H7 (cell line): ENCODE measurements around the gene TSSK3. TPM values are rescaled to one million over a fixed set of nuclear protein-coding genes. Genes with fewer than 3 reads are reported as not detected.
"Not testable (repeated sequence)": the region's sequence is repeated elsewhere in the genome, so short reads cannot be mapped to it uniquely, and the experiment has no call there.

Experiments
- DNase-seq: peaks from one replicate; pipeline ENCODE4 v3.0.0; 2012
- H3K27me3 ChIP-seq: 2 replicates; pipeline ENCODE4 v1.6.0; 2011; ENCODE audit warnings: mild to moderate bottlenecking, low read length; ENCODE audit not compliant: control insufficient read depth, insufficient read depth
- H3K36me3 ChIP-seq: replicated peaks from 2 replicates; pipeline ENCODE4 v1.5.1; 2011; ENCODE audit warnings: low read length; ENCODE audit not compliant: control insufficient read depth, insufficient read depth
- H3K4me3 ChIP-seq: 2 replicates; pipeline ENCODE4 v1.5.1; 2011; ENCODE audit warnings: low read depth, mild to moderate bottlenecking, control low read depth, low read length, moderate library complexity; ENCODE audit not compliant: insufficient read depth
- total RNA-seq: library from RNA; depleted of rRNA; stranded (reverse); fragments of >200 nt; shearing (Covaris generic); gene quantifications from 2 replicates; pipeline ENCODE4 v1.2.3, GENCODE V29; 2014; rRNA removed

Gene TSSK3
- total RNA-seq, 1 experiment from 2014 or later = 3.7 TPM

DNA sequence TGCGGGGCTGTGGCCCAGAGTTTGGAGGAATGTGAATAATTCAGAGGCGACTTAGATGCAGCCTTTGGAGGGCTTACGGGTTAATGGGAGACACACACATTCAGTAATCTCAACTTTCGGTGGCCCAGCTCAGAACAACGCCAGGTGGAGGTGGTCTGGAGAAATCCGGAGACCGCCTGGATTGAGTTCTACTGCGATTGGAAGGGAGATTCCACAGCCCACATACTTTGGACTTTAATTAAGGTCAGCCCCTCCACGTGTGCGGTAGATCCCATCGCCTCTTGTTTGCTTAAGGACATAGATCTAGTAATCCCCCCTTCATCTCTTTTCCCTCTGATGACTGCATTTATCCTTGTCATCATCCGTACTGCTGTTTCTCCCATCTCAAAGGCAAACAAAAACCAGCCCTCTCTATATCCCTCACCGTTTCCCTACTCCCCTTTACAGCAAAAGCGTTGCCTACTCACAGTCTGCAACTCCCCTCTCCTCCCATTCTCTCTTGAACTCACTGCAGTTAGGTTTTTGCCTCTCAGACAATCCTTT is 32.6 kb downstream of the TSSK3 start:
- DNase-seq = peak; percentile 55
- Histone ChIP-seq H3K4me3 (peak overlapping the region; percentile 63), H3K27me3 (no peaks in the 10 kb centered on the region), H3K36me3 (peaks cover 4% of the 10 kb centered on the region)

DNA sequence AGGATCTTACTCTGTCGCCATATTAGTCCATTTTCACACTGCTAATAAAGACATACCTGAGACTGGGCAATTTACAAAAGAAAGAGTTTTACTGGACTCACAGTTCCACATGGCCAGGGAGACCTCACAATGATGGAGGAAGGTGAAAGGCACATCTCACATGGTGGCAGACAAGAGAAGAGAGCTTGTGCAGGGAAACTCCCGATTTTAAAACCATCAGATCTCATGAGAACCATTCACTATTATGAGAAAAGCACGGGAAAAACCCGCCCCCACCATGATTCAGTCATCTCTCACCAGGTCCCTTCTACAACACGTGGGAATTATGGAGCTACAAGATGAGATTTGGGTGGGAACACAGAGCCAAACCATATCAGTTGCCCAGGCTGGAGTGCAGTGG is 34.2 kb downstream of the TSSK3 start:
- not testable (repeated sequence) for H3K27me3 ChIP-seq, H3K4me3 ChIP-seq, DNase-seq, H3K36me3 ChIP-seq

DNA sequence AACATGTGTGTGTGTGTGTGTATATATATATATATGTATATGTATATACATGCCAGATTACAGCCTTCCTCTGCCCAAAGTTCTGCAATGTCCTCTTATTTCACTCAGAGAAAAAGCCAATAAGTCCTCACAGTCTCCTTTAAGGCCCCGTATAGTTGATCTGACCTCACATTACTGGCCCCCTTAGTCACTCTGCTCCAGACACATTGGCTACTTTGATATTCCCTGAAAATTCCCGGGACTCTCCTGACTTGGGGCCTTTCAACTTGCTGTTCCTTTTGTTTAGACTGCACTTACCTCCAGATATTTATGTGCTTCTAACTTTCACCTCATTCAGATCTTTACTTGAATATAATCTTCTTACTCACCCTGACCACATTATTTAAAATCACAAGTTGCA is 36.1 kb downstream of the TSSK3 start:
- no peak for DNase-seq
- Histone ChIP-seq H3K36me3 (no peaks in the 10 kb centered on the region), H3K4me3 (no peak overlapping the region), H3K27me3 (no peaks in the 10 kb centered on the region)

DNA sequence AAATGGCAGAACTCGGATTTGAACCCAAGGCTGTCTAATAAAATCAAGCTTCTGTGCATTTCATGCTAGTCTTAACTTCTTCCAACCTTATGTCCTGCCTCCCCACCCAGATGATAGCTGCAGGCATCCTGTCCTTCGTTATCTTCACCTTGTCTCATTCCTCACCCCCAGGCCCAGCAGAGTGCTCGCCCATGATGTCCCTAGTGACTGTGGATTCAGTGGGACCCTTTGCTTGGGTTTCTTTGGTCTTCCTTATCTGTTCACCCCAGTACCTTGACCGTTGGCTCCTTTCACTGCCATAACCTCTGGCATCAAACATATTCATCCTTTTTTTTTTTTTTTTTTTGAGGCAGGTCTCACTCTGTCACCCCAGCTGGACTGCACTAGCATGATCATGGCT is 37.5 kb downstream of the TSSK3 start:
- H3K4me3 ChIP-seq = no peak overlapping the region
- H3K27me3 ChIP-seq = no peaks in the 10 kb centered on the region
- DNase-seq = no peak
- H3K36me3 ChIP-seq = no peaks in the 10 kb centered on the region

DNA sequence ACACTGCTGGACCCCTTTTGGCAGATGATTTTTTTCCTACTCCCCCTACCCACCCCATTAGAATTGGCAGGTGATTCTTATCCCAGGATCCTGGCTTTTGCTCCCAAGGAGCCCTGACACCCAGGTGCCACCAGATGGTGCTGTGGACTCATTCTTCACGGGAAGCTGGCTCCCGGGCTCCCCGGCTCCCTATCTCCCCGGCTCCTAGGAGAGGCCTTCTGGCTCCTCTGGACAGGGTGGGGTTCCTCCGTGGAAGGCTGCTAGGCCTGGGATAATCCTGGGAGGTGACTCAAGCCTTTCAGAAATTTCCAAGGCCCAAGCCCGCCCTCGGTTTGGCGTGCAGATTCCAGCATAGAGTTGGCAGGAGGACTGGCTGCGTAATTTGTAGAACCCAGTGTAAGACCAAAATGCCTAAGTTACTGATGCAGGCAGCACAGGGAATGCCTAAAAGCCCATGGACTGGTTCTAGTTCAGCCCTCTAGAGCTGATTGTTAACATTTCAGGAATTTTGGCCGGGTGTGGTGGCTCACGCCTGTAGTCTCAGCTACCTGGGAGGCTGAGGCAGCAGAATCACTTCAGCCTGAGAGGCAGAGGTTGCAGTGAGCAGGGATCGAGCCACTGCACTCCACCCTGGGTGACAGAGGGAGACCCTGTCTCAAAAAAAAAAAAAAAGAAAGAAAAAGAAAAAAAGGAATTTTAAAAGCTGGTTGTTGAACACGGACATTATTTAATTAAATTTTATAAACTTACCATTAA is 38.7 kb downstream of the TSSK3 start:
- no peaks in the 10 kb centered on the region for H3K27me3 ChIP-seq
- no peaks in the 10 kb centered on the region for H3K36me3 ChIP-seq
- no peak overlapping the region for H3K4me3 ChIP-seq
- peak; percentile 87 for DNase-seq

DNA sequence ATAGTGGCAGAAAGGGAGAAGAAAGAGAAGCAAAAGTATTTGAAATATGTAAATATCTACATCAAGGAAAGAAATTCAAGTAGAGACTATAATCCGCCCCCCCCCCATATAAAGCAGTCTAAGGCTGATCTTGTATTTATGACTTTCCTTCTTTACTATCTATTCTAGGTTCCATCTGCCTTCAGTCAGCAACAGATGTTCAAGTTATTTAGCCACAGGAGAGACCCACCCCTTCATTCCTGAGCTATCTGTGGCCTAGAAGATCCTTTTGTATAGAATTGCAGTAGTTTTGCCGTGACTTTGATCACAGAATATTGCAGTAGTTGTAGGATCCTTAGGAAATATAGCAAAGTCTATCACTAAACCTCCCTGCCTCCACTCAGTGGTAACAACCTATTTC is 42.6 kb downstream of the TSSK3 start:
- H3K4me3 ChIP-seq = no peak overlapping the region
- no peaks in the 10 kb centered on the region for H3K27me3 ChIP-seq
- no peak for DNase-seq
- no peaks in the 10 kb centered on the region for H3K36me3 ChIP-seq

DNA sequence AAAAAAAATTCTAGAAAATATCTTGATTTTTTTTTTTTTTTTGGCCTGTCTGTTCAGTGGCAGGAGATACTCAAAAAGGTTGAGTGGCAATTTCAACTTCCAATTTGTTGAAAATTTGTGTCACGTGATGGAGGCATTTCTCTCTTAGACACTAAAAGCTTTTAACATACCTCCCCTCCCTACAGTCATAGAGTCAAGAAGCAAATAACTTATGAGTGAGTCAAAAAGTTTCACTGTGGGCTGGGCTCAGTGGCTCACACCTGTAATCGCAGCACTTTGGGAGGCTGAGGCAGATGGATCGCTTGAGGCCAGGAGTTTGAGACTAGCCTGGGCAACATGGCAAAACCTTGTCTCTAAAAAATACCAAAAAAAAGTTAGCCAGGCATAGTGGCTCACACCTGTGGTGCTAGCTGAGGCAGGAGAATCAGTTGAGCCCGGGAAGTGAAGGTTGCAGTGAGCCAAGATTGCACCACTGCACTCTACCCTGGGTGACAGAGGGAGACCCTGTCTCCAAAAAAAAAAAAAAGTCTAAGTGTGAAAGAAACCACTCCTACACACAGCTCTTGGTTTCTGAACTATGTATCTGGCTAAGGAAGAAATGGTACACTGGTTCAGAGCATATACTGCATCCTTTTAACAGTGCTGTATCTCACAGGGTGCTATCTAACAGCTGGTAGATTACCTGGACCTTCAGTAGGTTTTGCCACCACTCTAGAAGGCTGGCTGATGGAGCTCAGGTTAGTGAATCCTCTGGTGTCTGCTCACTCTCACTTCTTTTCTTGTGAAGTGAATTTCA is 43.5 kb downstream of the TSSK3 start:
- Histone ChIP-seq H3K27me3 (no peaks in the 10 kb centered on the region), H3K36me3 (no peaks in the 10 kb centered on the region), H3K4me3 (no peak overlapping the region)
- DNase-seq = no peak

DNA sequence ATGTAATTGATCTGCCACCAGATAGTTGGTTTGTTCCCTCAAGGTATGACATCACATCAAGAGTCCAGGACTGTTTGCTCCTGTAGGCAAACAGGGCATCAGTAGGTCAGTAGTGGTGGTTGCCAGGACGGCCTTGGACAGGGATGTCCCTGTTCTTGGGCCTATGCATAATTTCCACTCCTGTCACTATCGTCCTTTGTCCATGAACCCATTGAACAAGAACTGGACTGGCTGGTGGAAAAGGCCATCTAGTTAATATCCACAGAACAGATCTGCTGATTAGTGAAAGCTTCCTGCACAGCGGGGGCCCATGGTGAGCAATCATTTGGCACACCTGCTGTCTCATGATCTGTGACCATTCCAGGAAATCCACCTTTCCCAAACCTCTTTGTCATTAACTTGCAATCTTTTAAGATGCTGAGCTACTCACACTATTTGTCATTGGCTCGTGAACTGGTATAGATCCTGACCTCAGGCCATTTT is 44.3 kb downstream of the TSSK3 start:
- H3K36me3 ChIP-seq = no peaks in the 10 kb centered on the region
- no peaks in the 10 kb centered on the region for H3K27me3 ChIP-seq
- no peak overlapping the region for H3K4me3 ChIP-seq
- DNase-seq = no peak

DNA sequence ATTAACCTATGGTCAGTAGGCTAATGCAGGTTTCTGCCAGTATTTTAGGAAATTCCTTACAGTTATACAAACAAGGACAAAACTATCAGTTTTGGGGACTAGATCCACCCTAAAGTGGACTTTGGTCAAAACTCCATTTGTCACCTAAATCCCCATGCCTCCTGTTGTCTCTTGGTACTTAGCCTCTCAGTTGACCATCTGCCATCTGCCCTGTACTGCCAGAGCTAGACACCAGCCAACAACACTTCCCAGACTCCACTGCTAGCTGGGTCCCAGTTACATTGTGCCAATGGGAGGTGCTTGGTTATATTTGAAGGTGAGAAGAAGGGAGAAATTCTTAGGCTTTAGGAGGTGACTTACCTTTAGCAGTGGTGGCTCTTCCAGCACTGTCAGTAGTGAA is 48.9 kb downstream of the TSSK3 start:
- H3K4me3 ChIP-seq = no peak overlapping the region
- DNase-seq = no peak
- no peaks in the 10 kb centered on the region for H3K36me3 ChIP-seq
- H3K27me3 ChIP-seq = no peaks in the 10 kb centered on the region; the same call in 1 of the 2 replicates

DNA sequence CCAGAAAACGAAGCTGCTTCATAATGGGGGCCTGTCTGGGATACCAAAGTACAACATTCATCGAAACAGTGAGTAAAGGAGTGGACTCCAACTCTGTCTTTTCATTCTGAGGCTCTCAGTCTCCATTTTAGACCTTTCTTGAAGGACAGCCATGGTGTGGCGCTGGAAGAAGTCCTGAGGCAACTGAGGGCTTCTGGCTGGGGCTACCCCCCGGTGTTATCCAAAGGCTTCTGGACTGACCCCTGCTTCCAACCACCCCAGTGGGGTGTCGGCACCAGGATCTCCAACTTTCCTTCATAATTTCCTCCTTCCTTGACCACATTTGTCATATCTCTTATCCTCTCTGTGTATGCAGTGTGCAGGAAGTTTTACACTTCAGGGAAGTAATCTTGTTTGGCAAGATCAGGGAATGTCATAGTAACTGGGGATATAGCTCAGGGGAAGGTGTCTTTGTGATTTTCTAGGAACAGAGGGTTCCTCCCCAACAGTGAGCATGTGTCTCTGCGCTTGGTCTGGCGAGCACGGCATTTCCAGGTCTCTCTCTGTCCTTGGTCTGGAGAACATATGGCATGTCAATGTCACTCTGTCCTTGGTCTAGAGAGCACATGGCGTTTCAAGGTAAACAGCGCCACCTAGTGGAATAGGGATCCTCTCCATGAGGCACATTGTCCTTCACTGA is 51.3 kb downstream of the TSSK3 start:
- H3K4me3 ChIP-seq = no peak overlapping the region
- H3K27me3 ChIP-seq = no peaks in the 10 kb centered on the region; the same call in 1 of the 2 replicates

More for the DNA sequence above, 51.3 kb downstream of the TSSK3 start:
- peak; percentile 58 for DNase-seq
- H3K36me3 ChIP-seq = no peaks in the 10 kb centered on the region

Other genes starting within 250 kb of the TSSK3 start
- gene TXLNA, start 182.9 kb upstream of the TSSK3 start, total RNA-seq = 70.2 and 77.3 TPM in 2 replicates
- 56.0 and 57.8 TPM in 2 replicates for gene CCDC28B, start 161.9 kb upstream of the TSSK3 start, total RNA-seq
- gene IQCC, start 156.9 kb upstream of the TSSK3 start, total RNA-seq = 8.3 and 8.7 TPM in 2 replicates
- gene DCDC2B, start 153.4 kb upstream of the TSSK3 start, total RNA-seq = not detected in 2 replicates
- gene TMEM234, start 140.2 kb upstream of the TSSK3 start, total RNA-seq = 11.8 and 16.3 TPM in 2 replicates
- 458 and 547 TPM in 2 replicates for gene EIF3I, start 140.1 kb upstream of the TSSK3 start, total RNA-seq
- gene FAM167B, start 115.3 kb upstream of the TSSK3 start, total RNA-seq = 3.1 and 4.1 TPM in 2 replicates
- 70.5 and 75.8 TPM in 2 replicates for gene LCK, start 111.3 kb upstream of the TSSK3 start, total RNA-seq
- 133 and 151 TPM in 2 replicates for gene HDAC1, start 70.5 kb upstream of the TSSK3 start, total RNA-seq
- gene MARCKSL1, start 26.3 kb upstream of the TSSK3 start, total RNA-seq = 478 and 603 TPM in 2 replicates
- gene FAM229A, start 54 bp upstream of the TSSK3 start, total RNA-seq = 4.0 and 8.2 TPM in 2 replicates
- 91.5 and 97.8 TPM in 2 replicates for gene BSDC1, start 31.9 kb downstream of the TSSK3 start, total RNA-seq
- 1.4 and 2.4 TPM in 2 replicates for gene ZBTB8B, start 102.5 kb downstream of the TSSK3 start, total RNA-seq
- 6.2 and 9.1 TPM in 2 replicates for gene ZBTB8A, start 176.9 kb downstream of the TSSK3 start, total RNA-seq